Measurements from ENCODE around the gene SNRPD1. TPM values are rescaled to one million over a fixed set of nuclear protein-coding genes. Genes with fewer than 3 reads are reported as not detected.

SNRPD1 gene
- total and polyA plus RNA-seq, 2 donors (not counting 3 experiments of a cell fraction or from before 2014, with no cell fraction given) = 16.6 to 97.3 TPM

- H2AFZ ChIP-seq (ENCODE audit: low read depth, low read length) = peak overlapping the region; percentile 60
- H3K27ac ChIP-seq (ENCODE audit: insufficient read depth, low read depth, low read length) = no peak overlapping the region
- no peaks in the 10 kb centered on the region for H3K9me3 ChIP-seq (replicated peaks; ENCODE audit: control insufficient read depth, insufficient read depth, low read length)
- dilution Hi-C loops (cut with MboI; ENCODE audit: extremely low pct_ligation_motif_present, low sequenced_read_pairs) = no loop called here
- H4K20me1 ChIP-seq (replicated peaks; ENCODE audit: control insufficient read depth, extremely low read depth, insufficient read depth, low read length) = no peaks in the 10 kb centered on the region
- H3K4me2 ChIP-seq (ENCODE audit: insufficient read depth, low read length) = peak overlapping the region; percentile 49
- no peaks in the 10 kb centered on the region for H3K4me1 ChIP-seq (ENCODE audit: control insufficient read depth, extremely low read depth, insufficient read depth, low read length)
- H3K79me2 ChIP-seq (ENCODE audit: control insufficient read depth, insufficient read depth, low read length) = peaks cover 44% of the 10 kb centered on the region
- H3K9me1 ChIP-seq (replicated peaks; ENCODE audit: control insufficient read depth, extremely low read depth, insufficient read depth, low read length) = no peaks in the 10 kb centered on the region
- POLR2A ChIA-PET = no interaction called here
- intact Hi-C loops (cut with micrococcal nuclease) = no loop called here
- peak overlapping the region; percentile 47 to 89 (median 68) for H3K4me3 ChIP-seq (replicated peaks in 1 of 3; ENCODE audit: insufficient read depth in 1 of 3, low read depth in 1 of 3, low read length in 3 of 3)
- H3K9ac ChIP-seq (replicated peaks; ENCODE audit: extremely low read depth, insufficient read depth, low read length) = peak overlapping the region; percentile 75
- TF ChIP-seq, protein P1, sequence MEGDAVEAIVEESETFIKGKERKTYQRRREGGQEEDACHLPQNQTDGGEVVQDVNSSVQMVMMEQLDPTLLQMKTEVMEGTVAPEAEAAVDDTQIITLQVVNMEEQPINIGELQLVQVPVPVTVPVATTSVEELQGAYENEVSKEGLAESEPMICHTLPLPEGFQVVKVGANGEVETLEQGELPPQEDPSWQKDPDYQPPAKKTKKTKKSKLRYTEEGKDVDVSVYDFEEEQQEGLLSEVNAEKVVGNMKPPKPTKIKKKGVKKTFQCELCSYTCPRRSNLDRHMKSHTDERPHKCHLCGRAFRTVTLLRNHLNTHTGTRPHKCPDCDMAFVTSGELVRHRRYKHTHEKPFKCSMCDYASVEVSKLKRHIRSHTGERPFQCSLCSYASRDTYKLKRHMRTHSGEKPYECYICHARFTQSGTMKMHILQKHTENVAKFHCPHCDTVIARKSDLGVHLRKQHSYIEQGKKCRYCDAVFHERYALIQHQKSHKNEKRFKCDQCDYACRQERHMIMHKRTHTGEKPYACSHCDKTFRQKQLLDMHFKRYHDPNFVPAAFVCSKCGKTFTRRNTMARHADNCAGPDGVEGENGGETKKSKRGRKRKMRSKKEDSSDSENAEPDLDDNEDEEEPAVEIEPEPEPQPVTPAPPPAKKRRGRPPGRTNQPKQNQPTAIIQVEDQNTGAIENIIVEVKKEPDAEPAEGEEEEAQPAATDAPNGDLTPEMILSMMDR (IDR thresholded peaks at IDR 0.05; ENCODE audit: extremely low read depth in 1 of 2, insufficient read depth in 1 of 2, low read depth in 1 of 2, low read length in 2 of 2) = no peak
- no peak for TF ChIP-seq GATA2 (IDR thresholded peaks at IDR 0.05; ENCODE audit: insufficient read depth, insufficient read length, low read depth, low read length)
- no peak for TF ChIP-seq MYC (IDR thresholded peaks at IDR 0.05; ENCODE audit: low read depth, low read length)
- TF ChIP-seq JUN (IDR thresholded peaks at IDR 0.05; ENCODE audit: borderline replicate concordance, insufficient read depth, insufficient read length, low read depth) = no peak
- no peak for TF ChIP-seq POLR2A (IDR thresholded peaks at IDR 0.05; ENCODE audit: low read depth, low read length)
- no peak for TF ChIP-seq POLR2AphosphoS5 (IDR thresholded peaks at IDR 0.05; ENCODE audit: insufficient read depth, low read depth, low read length)
- TF ChIP-seq EZH2 (IDR thresholded peaks at IDR 0.05; ENCODE audit: borderline replicate concordance, low read depth, low read length, severe bottlenecking) = no peak
- TF ChIP-seq FOS (IDR thresholded peaks at IDR 0.05; ENCODE audit: borderline replicate concordance, insufficient read depth, low read length) = no peak
- no peak for TF ChIP-seq MAX (IDR thresholded peaks at IDR 0.05; ENCODE audit: insufficient read depth, insufficient read length)
- no peak for DNase-seq (ENCODE audit: low read depth, low spot score)
- peak; percentile 43 for FAIRE-seq
- CTCF ChIA-PET = interaction anchor here (2.8 to 2.9 kb wide), 3 partner anchors 12 to 404 kb away, joined by 55 to 63 read pairs (median 55); partner anchors contain the start of gene SNRPD1
- no peaks in the 10 kb centered on the region for H3K36me3 ChIP-seq (ENCODE audit: control insufficient read depth in 2 of 2, extremely low read depth in 1 of 2, insufficient read depth in 2 of 2, low read length in 2 of 2)
- BruUV-seq (replicated peaks) = no TSS peak
- H3K27me3 ChIP-seq (ENCODE audit: control insufficient read depth in 2 of 2, insufficient read depth in 2 of 2, low read length in 2 of 2) = no peaks in the 10 kb centered on the region
Observed at GRCh38 chr18:21598726-21599584, 13.2 kb upstream of the SNRPD1 start.

All from endothelial cell of umbilical vein (primary cell).